Erythroblast (primary cell): ENCODE measurements around the gene LILRB5.
"Not testable (repeated sequence)": the region's sequence is repeated elsewhere in the genome, so short reads cannot be mapped to it uniquely, and the experiment has no call there.

ENCODE experiments used
- GATA1 ChIP-seq: IDR thresholded peaks from 2 replicates; pipeline ENCODE4 v1.6.1; 2011; ENCODE audit warnings: low read depth, mild to moderate bottlenecking, control low read depth, low read length, moderate library complexity
- POLR2A ChIP-seq: IDR thresholded peaks from 2 replicates; pipeline ENCODE4 v1.6.1; 2011; ENCODE audit warnings: mild to moderate bottlenecking, low read length

GRCh38 chr19:54223277-54223936 lies 33.7 kb downstream of the LILRB5 start:
- not testable (repeated sequence) for TF ChIP-seq POLR2A, GATA1
